ENCODE results near the gene NOL6. TPM values are rescaled to one million over a fixed set of nuclear protein-coding genes. Genes with fewer than 3 reads are reported as not detected.
"Not testable (repeated sequence)": the region's sequence is repeated elsewhere in the genome, so short reads cannot be mapped to it uniquely, and the experiment has no call there.

NOL6 gene
- total RNA-seq (2014; rRNA removed; shearing (Covaris generic)), result 21.8 and 33.8 TPM in 2 replicates

DNA sequence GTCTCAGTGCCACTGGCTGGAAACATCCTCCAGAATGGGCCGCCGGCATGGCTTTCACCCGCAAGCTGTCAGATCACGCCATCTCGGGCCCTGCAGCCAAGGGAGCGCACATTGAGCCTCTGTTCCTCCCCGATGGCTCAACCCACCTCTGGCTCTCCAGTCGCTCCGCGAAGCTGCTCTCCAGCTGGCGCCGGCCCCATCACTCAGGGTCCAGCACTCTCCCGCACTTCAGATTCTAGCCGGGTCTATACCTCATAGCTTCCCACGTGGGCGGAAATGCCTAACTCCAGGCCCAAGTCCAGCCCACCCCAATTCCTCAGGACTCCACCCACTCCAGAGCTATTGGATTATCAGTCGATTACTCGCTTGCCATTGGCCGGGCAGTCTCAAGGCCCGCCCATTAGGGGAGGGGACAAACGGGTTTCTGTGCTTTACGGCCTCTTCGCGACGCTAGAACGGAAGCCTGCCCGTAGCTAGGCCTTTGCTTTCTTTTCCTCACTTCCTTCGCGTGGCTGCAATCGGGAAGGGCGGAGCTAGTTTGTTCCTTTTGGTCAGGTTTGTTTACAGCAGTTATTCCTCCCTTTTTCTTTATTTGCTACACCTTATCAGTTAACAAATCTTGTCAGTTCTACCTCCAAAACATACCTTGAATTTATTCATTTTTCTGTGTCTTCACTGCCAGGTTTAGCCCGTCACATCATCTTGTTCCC lies at the start of gene NOL6:
Gene NOL6 (minus strand): TSS at position 282 of the 710 bp plus-strand sequence. CDS start 82 bp downstream, at position 200.
- in situ Hi-C loops (cut with HindIII; ENCODE audit: low sequenced_read_pairs), result no loop called here
- DNase-seq (ENCODE audit: low spot score), result peak; percentile 100

- in situ Hi-C loops (cut with HindIII; ENCODE audit: low sequenced_read_pairs), result not testable (repeated sequence)
- DNase-seq (ENCODE audit: low spot score), result peak; percentile 64
Observed at GRCh38 chr9:33521861-33522260, 48.1 kb upstream of the NOL6 start.

DNA sequence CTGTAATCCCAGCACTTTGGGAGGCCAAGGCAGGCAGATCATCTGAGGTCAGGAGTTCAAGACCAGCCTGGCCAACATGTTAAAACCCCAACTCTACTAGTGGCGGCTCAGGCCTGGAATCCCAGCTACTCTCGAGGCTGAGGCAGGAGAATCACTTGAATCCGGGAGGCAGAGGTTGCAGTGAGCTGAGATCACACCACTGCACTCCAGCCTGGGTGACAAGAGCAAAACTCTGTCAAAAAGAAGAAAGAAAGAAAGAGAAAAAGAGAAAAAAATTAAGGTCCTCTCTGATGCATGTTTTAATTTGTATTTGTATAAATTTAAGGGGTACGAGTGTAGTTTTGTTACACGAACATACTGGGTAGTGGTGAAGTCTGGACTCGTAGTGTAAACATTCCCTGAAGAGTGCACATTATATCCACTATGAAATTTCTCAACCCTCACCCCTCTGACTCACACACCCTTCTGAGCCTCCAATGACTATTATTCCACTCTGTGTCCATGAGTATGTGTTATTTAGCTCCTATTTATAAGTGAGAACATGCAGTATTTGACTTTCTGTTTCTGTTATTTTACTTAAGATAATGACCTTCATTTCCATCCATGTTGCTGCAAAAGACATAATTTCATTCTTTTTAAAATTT lies 44.3 kb upstream of the NOL6 start:
- DNase-seq (ENCODE audit: low spot score); in situ Hi-C loops (cut with HindIII; ENCODE audit: low sequenced_read_pairs): not testable (repeated sequence)

GRCh38 chr9:33517373-33517772 lies 43.6 kb upstream of the NOL6 start:
- peak; percentile 76 for DNase-seq (ENCODE audit: low spot score)
- in situ Hi-C loops (cut with HindIII; ENCODE audit: low sequenced_read_pairs), result no loop called here

DNA sequence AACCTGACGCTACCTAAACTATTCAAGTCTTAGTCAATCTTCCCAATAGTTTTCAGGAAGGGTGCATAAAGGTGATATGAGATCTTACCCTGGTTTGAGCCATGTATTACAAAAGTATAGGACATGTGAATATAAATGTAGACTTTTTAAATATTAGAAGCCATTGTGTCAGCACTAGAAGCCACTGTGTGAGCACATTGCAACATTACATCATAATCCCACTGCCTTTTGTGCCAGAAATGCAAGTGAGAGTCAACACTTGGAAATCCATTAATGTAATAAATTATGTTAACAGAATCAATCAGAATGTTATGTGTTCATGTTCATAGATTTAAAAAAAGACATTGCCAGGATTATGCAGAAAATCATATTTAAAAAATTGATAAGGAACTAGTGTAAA lies 42.7 kb upstream of the NOL6 start:
- in situ Hi-C loops (cut with HindIII; ENCODE audit: low sequenced_read_pairs); DNase-seq (ENCODE audit: low spot score): not testable (repeated sequence)

DNA sequence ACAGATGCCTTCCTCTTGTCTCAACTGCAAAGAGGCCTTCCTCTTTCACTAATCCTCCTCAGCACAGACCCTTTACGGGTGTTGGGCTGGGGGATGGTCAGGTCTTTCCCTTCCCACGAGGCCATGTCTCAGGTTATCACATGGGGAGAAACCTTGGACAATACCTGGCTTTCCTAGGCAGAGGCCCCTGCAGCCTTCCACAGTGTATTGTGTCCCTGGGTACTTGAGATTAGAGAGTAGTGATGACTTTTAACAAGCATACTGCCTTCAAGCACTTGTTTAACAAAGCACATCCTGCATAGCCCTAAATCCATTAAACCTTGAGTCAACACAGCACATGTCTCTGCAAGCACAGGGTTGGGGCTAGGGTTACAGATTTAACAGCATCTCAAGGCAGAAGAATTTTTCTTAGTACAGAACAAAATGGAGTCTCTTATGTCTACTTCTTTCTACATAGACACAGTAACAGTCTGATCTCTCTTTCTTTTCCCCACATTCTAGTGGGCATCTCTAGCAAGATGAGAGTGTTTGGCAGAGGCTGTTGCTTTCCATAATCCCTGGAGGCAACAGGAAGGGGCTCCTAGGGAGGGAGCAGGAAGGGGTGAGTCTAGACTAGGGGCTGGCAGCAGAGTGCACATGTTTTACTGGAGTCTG lies 41.7 kb upstream of the NOL6 start:
- in situ Hi-C loops (cut with HindIII; ENCODE audit: low sequenced_read_pairs); DNase-seq (ENCODE audit: low spot score): not testable (repeated sequence)

- DNase-seq (ENCODE audit: low spot score); in situ Hi-C loops (cut with HindIII; ENCODE audit: low sequenced_read_pairs): not testable (repeated sequence)
Observed at GRCh38 chr9:33512535-33512934, 38.8 kb upstream of the NOL6 start.

GRCh38 chr9:33511184-33511517 lies 37.4 kb upstream of the NOL6 start:
- DNase-seq (ENCODE audit: low spot score); in situ Hi-C loops (cut with HindIII; ENCODE audit: low sequenced_read_pairs): not testable (repeated sequence)

DNA sequence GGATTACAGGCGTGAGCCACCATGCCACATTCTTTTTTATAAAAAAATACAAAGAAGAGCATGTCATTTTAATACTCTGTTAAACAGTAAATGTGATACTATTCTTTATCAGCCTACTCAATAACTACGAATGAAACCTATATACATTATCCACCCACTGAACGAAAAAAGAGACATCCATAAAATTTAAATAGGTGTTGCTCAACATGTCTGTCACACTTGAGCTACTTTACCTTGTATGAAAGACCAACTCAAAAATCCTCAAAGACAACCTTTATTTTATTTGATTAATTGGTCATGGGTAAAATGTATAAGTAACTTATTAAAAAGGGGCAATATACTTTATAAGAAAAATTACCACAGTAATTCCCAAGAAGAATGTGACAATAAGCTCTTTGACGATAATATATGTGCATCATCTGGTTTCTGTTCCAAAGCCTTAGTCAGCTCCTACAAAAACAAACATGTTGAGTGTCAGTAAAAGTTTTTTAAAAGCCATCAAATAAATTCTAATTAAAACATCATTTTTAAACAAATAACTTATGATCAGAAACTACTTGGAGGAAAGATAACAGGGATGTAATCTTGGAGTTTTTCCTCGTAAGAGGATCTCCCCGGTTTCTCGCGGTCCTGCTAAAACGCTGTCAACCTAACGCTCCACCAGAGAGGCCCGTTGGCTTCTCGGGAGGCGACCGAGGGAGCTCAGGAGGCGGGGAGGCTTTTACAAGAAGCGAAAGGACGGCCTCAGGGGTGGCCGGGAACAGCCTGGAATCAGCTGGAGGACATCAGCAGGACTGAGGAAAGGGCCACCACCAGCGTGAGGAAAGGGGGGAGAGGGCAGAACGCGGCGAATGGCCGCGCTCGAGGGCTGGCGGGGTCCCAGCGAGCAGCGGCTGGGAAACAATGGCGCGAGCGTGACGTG lies 36.8 kb upstream of the NOL6 start:
- in situ Hi-C loops (cut with HindIII; ENCODE audit: low sequenced_read_pairs), result no loop called here
- peak; percentile 79 for DNase-seq (ENCODE audit: low spot score)

DNA sequence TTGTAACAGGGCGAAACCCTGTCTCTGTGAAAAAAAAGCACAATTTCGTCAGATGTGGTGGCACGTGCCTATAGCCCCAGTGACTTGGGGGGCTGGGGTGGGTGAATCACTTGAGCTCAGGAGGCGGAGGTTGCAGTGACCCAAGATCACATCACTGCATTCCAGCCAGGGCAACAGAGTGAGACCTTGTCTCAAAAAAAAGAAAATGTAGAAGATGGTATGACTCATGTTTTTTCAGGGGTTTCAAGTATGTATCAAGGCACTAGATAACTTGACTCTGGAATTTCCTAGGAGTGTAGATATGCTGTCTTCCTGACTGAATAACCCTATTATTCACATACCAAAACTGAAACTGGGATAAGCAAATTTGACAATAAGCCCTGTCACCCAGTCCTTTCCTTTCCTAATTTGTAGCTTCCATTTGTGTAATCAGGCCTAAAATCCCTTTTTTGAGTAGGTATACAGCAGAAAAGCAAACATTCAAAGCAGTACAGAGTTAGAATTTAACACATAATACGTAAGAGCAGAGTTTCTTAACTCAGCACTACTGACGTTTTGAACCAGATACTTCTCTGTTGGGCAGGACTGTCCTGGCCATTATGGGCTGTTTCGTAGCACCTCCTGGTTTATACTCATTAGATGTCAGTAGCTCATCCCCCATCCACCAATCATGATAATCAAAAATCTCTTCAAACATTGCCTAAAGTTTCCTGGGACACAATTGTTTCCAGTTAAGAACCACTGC lies 33.1 kb upstream of the NOL6 start:
- in situ Hi-C loops (cut with HindIII; ENCODE audit: low sequenced_read_pairs), result no loop called here
- DNase-seq (ENCODE audit: low spot score), result no peak

DNA sequence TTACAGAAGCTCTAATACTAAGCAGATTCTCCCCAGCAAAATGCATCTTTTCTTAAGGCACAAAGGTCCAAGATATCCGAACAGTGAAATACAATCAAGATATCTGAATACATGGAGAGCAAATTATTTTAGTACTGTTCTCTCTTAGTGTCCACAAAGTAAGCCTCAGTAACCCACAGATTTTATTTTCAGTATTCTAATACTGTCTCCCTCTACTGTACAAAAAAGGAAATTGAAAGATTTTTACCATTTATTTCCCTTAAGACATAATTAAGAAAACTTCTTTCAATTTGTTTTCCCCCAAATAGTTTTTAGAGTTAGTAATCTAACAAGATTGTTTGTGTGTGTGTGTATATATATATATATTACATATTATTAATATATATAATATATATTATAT lies 24.7 kb upstream of the NOL6 start:
- no peak for DNase-seq (ENCODE audit: low spot score)

DNA sequence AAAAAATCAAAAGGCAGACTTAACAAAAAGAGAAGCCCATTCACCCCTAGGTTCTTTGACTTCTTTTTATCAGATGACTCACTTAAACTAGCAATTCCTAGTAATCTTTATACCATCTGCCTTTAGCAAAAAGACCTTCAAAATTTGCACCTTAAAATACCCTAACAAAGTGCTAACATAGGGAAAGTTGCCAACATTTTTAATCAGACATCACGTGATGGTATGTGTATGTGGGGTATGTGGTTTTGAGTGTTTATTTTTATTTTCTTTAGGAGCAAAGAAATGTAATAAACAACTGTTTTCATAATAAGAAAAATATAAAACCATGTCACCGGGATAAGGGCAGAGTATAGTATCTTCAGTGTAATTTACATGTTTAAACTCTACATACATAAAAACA lies 20.1 kb upstream of the NOL6 start:
- DNase-seq (ENCODE audit: low spot score); in situ Hi-C loops (cut with HindIII; ENCODE audit: low sequenced_read_pairs): not testable (repeated sequence)

More for the DNA sequence above, 24.7 kb upstream of the NOL6 start:
- in situ Hi-C loops (cut with HindIII; ENCODE audit: low sequenced_read_pairs), result no loop called here

DNA sequence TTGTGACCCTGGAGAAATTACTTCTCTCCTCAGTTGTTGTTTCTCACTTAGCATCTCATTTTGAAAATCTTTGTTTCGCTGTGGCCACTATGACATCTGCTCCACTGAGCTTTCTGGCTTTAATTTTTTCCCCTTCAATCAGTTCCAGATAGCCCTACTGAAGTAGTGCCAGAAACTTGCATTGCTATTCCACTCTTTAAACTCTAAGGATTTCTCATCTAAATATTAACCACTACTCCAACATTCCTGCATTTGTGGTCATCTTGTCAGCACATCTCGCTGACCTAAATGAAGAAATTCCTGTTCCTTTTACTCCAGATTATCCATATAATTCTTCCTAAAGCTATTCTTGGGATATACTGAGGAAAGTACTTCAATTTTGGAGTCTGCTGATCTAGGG lies 15.3 kb upstream of the NOL6 start:
- DNase-seq (ENCODE audit: low spot score), result no peak
- in situ Hi-C loops (cut with HindIII; ENCODE audit: low sequenced_read_pairs), result no loop called here

- DNase-seq (ENCODE audit: low spot score); in situ Hi-C loops (cut with HindIII; ENCODE audit: low sequenced_read_pairs): not testable (repeated sequence)
Observed at GRCh38 chr9:33485312-33485711, 11.6 kb upstream of the NOL6 start.

GRCh38 chr9:33480976-33481375 lies 7.3 kb upstream of the NOL6 start:
- in situ Hi-C loops (cut with HindIII; ENCODE audit: low sequenced_read_pairs), result no loop called here
- no peak for DNase-seq (ENCODE audit: low spot score)

DNA sequence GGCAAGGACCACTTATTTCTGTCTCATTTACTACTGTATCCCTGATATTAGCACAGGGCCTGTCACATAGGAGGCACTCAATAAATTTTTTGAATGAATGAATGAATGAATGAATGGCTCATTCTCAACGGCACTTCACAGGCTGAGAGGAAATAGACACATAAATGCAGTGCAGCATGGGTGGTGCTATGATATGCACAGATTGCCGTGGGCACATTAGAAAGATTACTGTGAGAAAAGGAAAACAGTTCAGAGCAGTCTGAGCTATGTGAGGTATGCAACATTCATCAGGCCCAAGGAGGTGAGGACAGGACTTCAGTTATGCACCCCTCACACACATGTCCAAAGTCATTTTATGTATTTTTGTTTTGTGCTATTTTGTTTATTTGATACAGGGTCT lies 6.4 kb upstream of the NOL6 start:
- in situ Hi-C loops (cut with HindIII; ENCODE audit: low sequenced_read_pairs), result no loop called here
- no peak for DNase-seq (ENCODE audit: low spot score)

- DNase-seq (ENCODE audit: low spot score), result no peak
- in situ Hi-C loops (cut with HindIII; ENCODE audit: low sequenced_read_pairs), result no loop called here
Observed at GRCh38 chr9:33476503-33476902, 2.8 kb upstream of the NOL6 start.

- no peak for DNase-seq (ENCODE audit: low spot score)
- in situ Hi-C loops (cut with HindIII; ENCODE audit: low sequenced_read_pairs), result no loop called here
Observed at GRCh38 chr9:33475357-33475756, 1.6 kb upstream of the NOL6 start.
